Measurements from ENCODE around the gene POMZP3.
"Not testable (repeated sequence)": the region's sequence is repeated elsewhere in the genome, so short reads cannot be mapped to it uniquely, and the experiment has no call there.

DNA sequence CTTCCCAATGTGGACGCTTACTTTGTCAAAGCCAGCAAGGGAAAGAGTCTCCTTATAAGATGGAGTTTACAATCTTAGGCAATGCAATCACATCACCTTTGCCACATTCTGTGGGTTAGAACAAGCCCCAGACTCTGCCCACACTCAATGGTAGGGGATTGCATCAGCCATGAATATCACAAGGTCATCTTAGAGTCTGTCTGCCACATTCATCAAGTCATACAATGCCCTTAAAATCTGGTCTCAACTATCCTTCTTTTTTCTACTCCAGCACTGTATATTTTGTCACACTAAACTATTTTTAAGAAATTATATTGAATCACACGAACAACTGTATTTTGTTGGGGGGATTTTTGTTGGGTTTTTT, 27.0 kb downstream of the POMZP3 start:
- not testable (repeated sequence) for TF ChIP-seq POLR2AphosphoS5 (IDR thresholded peaks at IDR 0.05)
- TF ChIP-seq, protein P1, sequence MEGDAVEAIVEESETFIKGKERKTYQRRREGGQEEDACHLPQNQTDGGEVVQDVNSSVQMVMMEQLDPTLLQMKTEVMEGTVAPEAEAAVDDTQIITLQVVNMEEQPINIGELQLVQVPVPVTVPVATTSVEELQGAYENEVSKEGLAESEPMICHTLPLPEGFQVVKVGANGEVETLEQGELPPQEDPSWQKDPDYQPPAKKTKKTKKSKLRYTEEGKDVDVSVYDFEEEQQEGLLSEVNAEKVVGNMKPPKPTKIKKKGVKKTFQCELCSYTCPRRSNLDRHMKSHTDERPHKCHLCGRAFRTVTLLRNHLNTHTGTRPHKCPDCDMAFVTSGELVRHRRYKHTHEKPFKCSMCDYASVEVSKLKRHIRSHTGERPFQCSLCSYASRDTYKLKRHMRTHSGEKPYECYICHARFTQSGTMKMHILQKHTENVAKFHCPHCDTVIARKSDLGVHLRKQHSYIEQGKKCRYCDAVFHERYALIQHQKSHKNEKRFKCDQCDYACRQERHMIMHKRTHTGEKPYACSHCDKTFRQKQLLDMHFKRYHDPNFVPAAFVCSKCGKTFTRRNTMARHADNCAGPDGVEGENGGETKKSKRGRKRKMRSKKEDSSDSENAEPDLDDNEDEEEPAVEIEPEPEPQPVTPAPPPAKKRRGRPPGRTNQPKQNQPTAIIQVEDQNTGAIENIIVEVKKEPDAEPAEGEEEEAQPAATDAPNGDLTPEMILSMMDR (IDR thresholded peaks at IDR 0.05) = not testable (repeated sequence)

Data from transverse colon (tissue), 4 donors.